Stimulated activated CD8-positive, alpha-beta memory T cell treated with anti-CD3 and anti-CD28 coated beads, Interleukin-12 subunit alpha, Interleukin-12 subunit beta, amount 100 ng/mL, for 24 hours (primary cell): Measurements from ENCODE around the gene KCTD1.

Experiments
- DNase-seq: peaks from one replicate; pipeline ENCODE4 v3.0.0-alpha.2; 2020; ENCODE audit errors: extremely low read depth

Gene KCTD1

GRCh38 chr18:26425148-26425531, 123.2 kb downstream of the KCTD1 start:
- no peak for DNase-seq

- DNase-seq: no peak
Observed at GRCh38 chr18:26424428-26425147, 123.8 kb downstream of the KCTD1 start.

DNA sequence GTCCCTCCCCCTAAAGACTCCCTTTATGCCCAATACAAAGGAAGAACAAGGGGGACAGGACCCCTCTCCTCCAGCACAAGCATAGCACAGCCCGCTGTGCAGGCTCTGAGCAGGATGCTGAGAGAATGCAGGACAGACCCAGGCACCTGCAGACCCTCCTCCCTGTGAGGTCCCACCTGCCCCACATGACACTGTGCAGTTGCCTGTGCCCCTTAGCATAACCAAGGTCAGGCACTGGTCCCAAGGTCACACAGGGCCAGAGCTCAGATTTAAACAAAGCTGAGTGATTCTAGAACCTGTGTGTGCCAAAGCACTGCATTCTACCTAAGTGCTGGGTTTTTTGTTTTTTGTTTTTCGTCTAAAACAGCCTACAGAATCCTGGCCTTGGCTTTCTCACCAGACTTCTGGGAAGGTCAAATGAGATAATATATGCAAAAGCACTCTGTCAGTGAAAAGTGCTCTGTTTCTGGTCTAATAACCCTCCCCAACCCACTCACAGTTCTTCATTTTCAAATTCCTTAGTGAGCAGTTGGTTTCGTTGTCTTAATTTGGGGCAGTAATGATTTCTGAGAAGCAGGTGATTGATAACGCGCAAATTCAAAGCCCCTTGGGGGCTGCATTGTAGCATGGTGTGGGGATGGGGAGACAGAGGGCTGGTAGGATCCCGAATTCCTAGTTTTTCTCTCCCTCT, 125.7 kb downstream of the KCTD1 start:
- no peak for DNase-seq

- no peak for DNase-seq
Observed at GRCh38 chr18:26421931-26422330, 126.4 kb downstream of the KCTD1 start.

DNA sequence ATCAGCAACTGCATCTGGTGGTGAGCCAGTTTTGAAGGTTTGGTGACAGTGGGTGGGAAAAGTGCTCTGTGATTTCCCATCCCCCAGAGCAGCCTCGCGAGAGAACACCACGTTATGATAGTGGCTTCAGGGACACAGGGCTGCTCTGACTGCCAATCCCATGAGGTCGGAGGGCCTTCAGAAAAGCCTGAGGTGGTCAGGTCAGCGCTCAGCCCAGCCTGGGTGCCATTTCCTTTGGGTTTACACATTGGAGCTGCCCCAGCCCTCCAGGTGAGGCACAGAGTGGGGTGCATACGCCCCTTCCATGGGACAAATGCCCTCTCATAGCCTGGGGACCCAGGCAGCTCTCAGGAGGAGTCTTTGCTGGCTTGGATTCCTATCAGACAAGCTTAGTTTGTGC, 126.8 kb downstream of the KCTD1 start:
- no peak for DNase-seq

- no peak for DNase-seq
Observed at GRCh38 chr18:26419746-26420145, 128.6 kb downstream of the KCTD1 start.

DNA sequence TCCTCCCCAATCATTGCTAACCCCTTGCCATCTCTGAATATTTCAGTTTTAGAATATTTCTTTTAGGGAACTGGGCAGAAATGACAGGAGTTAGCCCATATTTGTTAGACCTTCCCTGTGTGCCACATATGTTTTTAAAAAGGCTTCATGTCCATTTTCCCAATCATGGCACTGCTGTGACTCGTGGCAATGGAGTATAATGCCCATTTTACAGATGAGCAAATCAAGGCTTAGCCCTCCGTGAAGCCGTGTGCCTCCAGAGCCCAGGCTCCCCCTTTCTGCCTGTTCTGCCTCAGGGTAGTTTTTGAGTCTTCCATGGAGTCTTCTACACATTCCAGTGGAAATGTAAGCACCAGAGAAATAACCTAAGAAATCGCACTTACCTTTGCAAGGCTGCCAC, 130.1 kb downstream of the KCTD1 start:
- DNase-seq: no peak

DNA sequence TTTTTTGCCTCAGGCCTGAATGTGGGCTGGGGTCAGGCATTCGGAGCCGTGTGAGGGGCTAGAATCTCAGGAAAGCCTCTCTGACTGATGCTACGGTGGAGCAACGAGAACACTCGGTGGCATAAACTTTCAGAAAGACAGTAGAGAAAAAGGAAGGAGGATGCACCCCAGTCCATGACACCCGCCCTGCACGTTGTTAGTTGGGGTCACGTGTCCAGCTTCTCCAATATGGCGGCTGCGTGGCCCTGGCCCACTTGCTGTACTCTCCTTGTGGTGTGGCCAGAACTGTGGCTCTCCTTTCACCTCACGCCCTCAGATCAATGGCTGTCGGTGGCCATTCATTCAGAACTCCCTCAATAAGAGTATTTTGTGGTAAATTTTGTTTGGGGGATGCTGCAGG, 131.2 kb downstream of the KCTD1 start:
- no peak for DNase-seq

DNA sequence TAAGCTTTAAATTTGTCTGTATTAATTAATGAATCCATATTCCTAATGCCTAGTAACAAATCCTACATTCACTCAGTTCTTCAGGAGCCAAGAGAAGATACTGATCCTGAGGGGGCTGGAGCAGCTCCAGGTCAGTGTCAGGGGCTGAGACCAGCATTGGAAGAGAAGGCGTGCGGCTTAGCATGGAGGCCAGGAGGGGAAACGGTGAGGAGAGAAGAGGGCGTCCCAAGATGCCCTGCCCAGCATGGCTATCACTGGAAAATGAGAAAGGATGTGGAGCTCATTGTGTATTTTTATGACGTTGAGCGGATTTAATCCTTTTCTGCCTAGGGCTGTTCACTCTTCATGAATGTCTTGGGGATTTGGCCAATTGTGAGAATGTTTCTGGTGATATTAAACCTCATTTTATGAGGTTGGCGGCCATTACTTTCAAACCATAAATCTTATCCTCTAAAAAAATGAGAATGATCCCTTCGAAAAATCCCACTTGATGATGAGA, 131.7 kb downstream of the KCTD1 start:
- no peak for DNase-seq

DNA sequence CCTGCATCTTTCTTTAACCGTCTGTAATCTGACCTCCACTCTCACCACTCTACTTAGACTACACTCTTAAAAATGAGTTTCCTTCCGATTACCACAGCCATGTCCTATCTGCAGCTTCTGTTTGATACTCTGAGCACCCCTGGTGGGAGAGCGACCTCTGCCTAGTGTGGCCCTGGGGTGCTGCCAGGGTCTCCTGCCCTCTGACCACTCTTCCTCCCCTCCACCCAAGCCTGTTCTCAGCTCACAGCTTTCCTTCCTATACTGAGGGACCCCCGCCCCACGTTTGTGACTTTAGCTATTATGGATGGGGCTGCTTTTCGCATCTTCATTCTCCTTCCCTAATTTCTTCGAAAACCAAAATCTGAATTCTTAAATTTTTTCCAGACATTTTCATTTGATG, 132.7 kb downstream of the KCTD1 start:
- DNase-seq: no peak

GRCh38 chr18:26414901-26415440, 133.4 kb downstream of the KCTD1 start:
- DNase-seq: no peak

- DNase-seq: no peak
Observed at GRCh38 chr18:26409091-26409490, 139.3 kb downstream of the KCTD1 start.

GRCh38 chr18:26407736-26408601, 140.4 kb downstream of the KCTD1 start:
- no peak for DNase-seq

DNA sequence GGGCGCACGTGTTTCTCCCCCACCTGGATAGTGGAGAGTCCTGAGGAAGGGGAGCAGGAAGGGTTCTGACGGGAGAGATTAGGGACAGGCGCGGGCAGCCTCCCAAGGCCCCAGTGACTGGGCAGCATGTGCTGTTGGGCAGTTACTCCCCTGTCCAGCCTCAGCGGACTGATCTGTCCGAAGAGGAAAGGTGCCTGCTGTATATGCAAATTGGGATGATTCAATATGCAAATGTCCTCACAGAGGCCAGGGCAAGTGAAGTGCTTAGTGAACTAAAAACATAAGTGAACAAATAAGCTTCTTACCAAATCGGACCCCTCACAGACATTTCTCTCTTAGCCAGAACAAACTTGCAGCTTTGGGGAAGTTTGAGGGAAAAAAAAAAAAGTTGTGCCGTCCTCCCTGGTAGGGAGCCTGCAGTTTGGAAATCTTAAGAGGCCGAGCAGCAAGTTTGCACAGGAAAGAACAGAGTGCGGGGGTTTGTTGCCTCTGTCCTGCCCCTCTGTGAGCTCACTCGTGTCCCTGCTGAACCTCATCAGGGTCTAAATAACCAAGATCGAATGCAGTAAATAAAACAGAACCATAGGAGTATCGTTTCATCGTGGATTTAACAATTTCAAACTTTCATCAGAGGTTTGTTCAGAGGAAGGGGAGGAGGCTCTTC, 141.4 kb downstream of the KCTD1 start:
- no peak for DNase-seq

DNA sequence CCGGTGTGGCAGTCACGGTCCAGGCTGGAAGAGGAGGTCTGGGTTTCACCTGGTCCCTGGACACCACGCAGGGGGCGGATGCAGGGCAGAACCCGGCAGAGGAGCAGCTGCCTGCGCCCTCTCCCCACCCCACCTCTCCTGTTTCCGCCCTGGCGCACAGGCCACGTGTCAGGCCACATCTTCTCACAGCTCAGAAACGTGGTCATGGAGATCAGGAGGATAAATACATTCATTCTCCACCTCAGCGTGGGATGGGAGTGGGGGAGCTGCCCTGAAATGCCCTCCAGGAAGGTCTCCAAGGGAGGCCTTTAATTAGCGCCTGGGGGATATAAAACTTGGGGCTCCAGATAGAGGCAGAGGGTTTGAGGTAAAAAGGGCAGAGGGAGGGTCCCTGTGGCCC, 142.0 kb downstream of the KCTD1 start:
- no peak for DNase-seq

DNA sequence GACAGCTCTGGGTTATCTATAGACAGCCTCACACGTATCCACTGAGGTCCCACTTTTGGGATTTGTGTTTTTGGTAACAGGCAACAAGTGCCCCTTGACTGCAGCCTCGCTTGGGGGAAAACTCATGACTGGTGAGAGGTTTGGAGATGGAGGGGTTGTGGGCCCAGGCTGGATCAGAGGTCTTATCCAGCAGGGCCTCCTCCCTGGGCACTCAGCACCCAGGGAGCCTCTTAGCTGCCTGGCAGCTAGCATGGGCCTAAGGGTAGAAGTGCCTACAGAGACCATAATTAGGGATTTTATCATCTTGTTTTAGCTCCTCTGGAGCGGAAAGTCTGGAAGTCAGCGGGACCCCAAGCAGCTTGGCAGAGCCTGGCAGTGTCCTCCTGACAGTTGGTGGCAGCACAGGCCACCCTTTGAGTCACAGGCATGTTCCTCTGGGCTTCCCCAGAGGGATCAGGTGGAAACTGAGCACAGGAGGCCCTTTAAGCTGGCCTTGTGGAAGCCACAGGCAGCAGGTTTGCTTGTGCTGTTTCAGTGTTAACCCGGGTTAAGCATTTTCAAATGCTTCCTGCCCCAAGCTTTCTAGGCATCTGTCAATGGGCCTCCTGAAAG, 143.1 kb downstream of the KCTD1 start:
- DNase-seq: no peak
